NCI-H82 (cell line): ENCODE data around the gene NIFK.
A peak's percentile ranks its signal among the peaks of the same experiment; 100 is the strongest.
"Not testable (repeated sequence)": the region's sequence is repeated elsewhere in the genome, so short reads cannot be mapped to it uniquely, and the experiment has no call there.

ENCODE experiments used
- DNase-seq: peaks from one replicate; lab custom pipeline; 2025; lab: John Stamatoyannopoulos, UW

NIFK gene

DNA sequence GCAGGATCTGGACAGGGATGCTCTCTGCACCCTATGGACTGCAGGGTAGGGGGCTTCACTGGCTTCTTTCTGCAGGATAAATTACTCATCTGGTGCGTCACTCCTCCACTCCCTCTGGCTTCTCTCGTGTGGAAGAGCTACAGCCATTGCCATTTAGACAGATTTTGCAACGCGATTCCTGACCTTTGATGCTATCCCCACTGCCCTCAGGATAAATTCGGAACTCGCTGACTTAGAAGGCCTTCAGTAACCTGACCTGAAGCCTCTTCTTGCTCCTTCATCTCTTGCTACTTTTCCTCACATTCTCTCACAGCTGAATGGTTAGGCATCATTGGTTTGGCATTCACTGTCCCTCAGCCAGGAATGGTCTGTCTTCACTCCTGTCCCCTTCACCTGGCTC is 5.3 kb downstream of the NIFK start:
- no peak for DNase-seq

DNA sequence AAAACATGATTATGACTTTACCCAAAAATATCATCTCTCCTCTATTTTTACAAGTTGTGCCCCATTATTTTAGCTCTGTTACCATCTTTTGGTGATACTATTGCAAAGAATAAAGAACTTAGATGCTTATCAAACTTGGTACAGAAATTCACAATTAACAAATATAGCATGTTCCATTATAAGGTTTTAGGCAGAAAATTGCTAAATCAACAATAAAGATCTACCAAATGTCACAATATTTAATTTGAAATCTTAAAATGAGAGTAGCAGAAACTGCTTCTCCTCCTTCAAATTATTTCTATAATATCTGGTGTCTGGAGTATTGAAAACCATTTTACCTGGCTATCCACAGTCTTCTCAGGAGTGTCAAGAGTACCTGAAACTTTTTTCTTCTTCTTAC is 8.7 kb downstream of the NIFK start:
- DNase-seq = no peak

GRCh38 chr2:121727332-121727731 is 9.3 kb downstream of the NIFK start:
- no peak for DNase-seq

DNA sequence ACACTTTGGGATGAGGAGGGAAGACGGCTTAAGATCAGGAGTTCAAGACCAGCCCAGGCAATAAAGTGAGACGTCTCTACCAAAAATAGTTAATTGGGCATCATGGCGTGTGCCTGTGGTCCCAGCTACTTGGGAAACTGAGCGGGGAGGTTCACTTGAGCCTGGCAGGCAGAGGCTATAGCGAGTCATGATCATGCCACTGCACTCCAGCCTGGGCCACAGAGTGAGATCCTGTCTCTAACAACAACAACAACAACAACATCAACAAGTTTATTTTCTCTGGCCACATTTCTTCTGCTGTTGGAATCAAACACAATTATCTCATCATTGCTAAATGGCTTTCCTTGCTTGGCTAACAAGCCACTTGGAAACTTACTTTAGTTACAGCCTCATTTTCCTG is 13.4 kb downstream of the NIFK start:
- no peak for DNase-seq

- DNase-seq = no peak
These were observed 14.2 kb downstream of the NIFK start for GRCh38 chr2:121722479-121722878.

DNA sequence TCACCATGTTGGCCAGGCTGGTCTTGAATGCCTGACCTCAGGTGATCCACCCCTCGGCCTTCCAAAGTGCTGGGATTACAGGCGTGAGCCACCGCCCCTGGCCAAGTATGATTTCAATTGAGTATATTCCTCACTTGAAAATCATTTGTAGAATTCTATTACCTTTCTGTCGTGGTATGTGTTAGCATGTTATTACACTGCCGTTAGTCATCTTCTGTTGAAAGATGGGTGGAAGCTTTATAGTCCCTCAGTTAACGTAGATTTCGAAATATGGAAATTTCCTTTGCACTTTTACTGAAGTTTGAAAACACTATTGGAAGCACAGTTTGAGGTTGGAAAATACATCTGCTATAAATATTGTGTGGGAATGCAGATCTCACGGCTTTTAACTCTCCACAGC is 14.7 kb downstream of the NIFK start:
- no peak for DNase-seq

- no peak for DNase-seq
These were observed 19.1 kb downstream of the NIFK start for GRCh38 chr2:121717529-121717928.

GRCh38 chr2:121716126-121716525 is 20.5 kb downstream of the NIFK start:
- peak; percentile 63 for DNase-seq

DNA sequence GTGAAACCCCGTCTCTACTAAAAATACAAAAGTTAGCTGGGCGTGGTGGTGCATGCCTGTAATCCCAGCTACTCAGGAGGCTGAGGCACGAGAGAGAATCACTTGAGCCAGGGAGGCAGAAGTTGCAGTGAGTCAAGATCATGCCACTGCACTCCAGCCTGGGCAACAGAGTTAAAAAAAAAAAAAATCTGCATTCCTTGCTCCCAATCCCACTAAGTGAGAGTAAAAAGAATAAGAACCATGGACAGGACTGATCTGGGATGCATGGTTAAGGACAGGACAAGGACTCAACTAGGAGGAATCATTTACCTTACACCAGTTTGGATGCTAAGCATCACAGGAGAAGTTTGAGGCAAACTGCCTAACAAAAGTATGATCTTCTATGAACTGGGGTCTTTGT is 25.2 kb downstream of the NIFK start:
- not testable (repeated sequence) for DNase-seq

DNA sequence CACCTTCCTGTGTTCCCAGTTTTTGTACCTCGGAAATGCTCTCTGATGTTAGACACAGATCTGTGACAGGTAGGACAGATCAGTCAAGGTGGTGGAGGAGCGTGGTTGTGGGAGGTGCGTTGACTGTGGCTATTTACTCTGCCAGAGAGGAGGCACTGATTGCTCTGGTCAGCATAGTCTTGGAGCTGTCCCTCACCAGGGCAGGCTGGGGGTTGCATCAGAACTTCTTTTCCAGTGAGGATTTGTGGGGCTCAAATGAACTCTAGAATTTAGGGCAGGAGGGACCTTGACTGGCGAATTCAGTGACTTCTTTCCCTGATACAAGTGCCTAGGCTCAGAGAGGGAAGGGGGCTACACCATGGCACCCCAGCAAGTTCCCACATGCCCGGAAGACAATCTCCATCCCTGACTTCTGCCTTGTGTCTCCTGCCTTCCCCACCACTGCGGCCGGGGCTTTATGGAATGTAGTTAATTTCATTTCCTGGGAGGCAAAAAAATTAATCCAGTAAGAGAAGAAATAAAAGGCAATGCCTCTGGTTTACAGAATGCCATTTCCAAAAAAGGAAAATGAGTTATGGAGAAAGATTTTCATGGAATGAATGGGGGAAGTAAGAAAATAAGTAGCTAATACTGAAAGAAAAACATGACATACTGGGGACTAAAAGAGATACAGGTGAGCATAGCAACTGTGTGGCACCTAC is 26.1 kb downstream of the NIFK start:
- DNase-seq = no peak

GRCh38 chr2:121709776-121710469 is 26.8 kb downstream of the NIFK start:
- no peak for DNase-seq

- no peak for DNase-seq
These were observed 28.7 kb downstream of the NIFK start for GRCh38 chr2:121707920-121708361.

- no peak for DNase-seq
These were observed 29.2 kb downstream of the NIFK start for GRCh38 chr2:121707344-121707919.

DNA sequence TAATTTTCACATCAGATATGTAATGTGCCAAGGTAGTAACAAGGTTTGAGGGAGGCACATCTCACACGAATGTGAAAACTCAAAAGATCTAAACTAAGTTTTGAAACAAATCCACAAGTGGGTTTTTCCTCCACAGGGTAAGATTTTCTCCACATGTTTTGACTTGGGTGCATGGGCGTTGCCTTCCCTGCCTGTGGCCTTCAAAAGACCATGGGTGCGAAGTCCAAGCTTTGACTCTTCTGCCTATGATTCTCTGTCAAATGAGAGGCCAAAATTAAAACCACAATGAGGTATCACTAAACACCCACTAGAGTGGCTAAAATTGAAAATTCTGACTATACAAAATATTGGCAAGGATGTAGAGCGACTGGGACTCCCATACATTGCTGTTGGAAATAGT is 30.7 kb downstream of the NIFK start:
- DNase-seq = no peak

DNA sequence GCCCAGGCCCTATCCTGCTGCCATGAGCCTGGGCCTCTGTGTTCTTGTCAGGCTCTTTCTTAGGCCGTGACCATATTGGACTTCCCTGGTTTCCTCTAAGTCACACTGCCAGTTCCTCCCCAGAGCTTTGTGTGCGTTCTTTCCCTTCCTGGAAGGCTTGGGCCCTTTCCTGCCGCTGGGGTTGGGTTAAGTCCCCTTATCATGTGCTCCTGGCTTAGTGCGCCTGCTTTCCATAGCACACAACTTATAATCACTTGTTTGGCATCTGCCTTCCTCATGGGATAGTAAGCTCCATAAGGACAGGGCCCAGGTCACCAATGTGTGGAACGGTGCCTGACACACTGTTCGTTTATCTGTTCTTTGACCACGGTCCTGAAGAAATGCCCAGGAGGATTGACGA is 31.3 kb downstream of the NIFK start:
- no peak for DNase-seq

DNA sequence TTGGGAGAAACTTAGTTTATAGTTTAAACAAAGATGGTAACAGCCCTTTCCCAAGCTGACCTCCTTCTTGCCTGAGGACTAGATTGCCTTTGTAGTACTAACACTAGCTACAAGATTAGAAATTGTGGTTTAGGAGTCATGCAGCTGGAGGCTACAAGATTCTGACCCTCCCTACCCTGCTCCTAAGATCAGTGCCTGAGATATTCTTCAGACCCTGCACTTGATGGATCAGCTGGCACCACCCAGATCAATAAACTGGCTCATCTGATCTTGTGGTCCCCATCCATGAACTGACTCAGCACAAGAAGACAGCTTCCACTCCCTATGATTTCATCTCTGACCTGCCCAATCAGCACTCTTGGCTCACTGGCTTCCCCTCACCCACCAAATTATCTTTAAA is 34.9 kb downstream of the NIFK start:
- DNase-seq = not testable (repeated sequence)

DNA sequence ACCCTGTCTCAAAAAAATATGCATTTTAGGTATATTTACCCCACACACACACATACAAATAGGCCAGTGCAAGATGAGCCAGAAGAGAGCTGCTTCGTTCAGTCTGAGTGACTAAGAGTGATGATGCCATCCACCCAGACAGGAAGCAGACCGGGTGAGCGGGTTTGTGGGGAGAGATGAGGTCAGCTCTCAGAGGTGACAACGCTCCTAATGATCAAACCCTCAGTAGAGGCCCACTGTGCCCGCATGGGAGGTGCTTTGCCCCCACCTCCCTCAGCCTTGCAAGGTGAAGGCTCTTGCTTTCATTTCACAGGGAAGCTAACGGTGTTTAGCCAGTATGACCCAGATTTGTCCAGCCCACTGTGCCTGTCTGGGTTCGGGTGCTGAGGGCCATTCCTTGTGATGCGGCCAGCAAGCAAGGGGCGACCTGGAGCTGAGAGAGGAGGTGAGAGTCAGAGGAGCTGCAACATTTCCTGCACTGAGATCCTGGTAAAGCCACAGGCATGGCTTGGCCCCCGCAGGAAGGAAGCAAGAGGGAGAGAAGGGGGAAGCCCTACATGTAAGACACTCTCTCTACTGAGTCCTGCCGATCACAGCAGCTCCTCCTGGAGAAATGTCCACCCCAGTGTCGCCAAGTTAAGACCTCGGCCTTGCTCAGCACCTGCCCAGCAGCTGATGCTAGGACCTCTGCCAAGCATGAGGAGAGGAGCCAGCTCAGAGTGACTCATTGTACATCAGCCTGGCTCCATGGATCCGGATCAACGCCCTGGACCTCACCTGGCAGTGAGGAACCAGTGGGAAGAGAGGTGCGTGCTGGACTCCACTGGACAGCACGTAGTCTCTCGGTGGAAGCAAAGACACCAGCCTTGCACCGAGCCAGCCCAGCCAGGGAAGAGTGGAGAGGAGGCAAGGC is 37.0 kb downstream of the NIFK start:
- no peak for DNase-seq

- no peak for DNase-seq
These were observed 38.3 kb downstream of the NIFK start for GRCh38 chr2:121698318-121698930.

GRCh38 chr2:121697108-121697631 is 39.5 kb downstream of the NIFK start:
- DNase-seq = no peak

DNA sequence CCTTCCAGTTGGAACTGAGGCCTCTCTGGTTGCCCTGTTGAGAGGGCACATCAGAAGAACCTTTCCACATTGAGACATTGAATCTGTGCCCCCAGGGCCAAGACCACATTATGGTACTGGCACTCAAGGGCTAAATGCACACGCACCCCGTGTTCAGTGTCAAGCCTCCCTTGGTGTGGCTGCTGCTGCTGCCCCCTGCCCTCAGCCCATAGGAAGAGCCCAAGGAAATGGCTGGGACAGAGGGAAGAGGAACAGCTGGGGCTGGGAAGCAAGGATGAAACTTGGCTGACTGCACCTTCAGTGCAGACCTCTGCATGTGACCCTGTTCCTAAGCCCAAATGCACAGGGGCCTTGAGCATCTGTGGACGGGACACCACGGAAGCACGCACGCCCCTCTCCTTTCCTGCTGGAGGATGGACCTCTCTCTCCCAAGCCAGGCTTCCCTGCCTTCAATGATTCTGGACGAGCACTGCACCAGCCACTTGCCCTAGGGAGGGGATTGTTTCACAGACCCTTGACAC is 40.2 kb downstream of the NIFK start:
- no peak for DNase-seq

DNA sequence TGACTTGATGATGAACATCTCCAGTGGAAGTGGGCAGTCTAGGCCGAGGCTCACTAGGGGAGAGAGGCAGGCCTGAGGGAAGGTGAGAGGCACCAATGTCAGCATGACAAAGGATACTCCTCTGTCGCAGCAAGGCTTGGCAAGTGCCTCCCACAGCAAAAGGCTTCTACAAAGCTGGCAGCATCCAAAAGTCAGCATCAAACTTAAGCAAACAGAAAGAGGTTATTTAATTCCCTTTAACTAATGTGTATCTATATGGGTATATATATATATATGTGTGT is 41.6 kb downstream of the NIFK start:
- DNase-seq = no peak
